ENCODE results near the gene SLC35F3.

DNA sequence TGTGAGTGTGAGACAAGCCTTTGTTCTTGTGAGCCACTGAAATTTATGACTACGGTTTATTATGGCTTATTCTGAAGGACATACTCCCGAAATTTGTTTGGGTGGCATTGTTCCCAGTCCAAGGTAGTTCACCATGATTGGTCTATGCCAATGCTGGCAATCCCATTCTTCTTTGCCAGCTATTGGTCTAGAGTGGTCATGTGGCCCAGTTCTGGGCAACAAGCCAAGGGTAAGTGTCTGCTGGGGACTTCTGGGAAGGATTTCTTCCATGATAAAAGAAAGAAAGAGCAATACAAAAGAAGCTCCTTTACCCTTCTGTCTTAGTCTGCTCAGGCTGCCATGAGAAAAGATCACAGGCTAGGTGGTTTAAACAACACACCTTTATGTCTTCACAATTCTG, 201.6 kb downstream of the SLC35F3 start:
- TF ChIP-seq ZNF785 (CRISPR knock-in tag; IDR thresholded peaks at IDR 0.05) (no peak), CHD1 (IDR thresholded peaks at IDR 0.05; ENCODE audit: low read length) (no peak), ZNF76 (CRISPR knock-in tag; IDR thresholded peaks at IDR 0.05; ENCODE audit: borderline replicate concordance) (no peak), ASH1L (IDR thresholded peaks at IDR 0.05; ENCODE audit: borderline replicate concordance, low read depth, partially characterized antibody) (no peak), YY1 (IDR thresholded peaks at IDR 0.05; ENCODE audit: borderline replicate concordance in 1 of 3, control insufficient read depth in 1 of 3, extremely low read depth in 1 of 3, insufficient read depth in 3 of 3, insufficient read length in 1 of 3, insufficient replicate concordance in 2 of 3, low read depth in 1 of 3, low read length in 2 of 3) (no peak), SMAD3 (CRISPR knock-in tag; conservative IDR thresholded peaks at IDR 0.05) (no peak)
- TF ChIP-seq, protein P1, sequence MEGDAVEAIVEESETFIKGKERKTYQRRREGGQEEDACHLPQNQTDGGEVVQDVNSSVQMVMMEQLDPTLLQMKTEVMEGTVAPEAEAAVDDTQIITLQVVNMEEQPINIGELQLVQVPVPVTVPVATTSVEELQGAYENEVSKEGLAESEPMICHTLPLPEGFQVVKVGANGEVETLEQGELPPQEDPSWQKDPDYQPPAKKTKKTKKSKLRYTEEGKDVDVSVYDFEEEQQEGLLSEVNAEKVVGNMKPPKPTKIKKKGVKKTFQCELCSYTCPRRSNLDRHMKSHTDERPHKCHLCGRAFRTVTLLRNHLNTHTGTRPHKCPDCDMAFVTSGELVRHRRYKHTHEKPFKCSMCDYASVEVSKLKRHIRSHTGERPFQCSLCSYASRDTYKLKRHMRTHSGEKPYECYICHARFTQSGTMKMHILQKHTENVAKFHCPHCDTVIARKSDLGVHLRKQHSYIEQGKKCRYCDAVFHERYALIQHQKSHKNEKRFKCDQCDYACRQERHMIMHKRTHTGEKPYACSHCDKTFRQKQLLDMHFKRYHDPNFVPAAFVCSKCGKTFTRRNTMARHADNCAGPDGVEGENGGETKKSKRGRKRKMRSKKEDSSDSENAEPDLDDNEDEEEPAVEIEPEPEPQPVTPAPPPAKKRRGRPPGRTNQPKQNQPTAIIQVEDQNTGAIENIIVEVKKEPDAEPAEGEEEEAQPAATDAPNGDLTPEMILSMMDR (IDR thresholded peaks at IDR 0.05 in 2 of 3, conservative IDR thresholded peaks at IDR 0.05 in 1 of 3; ENCODE audit: insufficient read depth in 2 of 3, low read depth in 1 of 3, low read length in 3 of 3) = no peak

Measured in K562 (cell line).